Lower leg skin (tissue), 4 donors: ENCODE measurements around the gene FAM24B. TPM values are rescaled to one million over a fixed set of nuclear protein-coding genes. Genes with fewer than 3 reads are reported as not detected.
"Not testable (repeated sequence)": the region's sequence is repeated elsewhere in the genome, so short reads cannot be mapped to it uniquely, and the experiment has no call there.

Experiments used
- DNase-seq, 2 donors: peaks; one replicate each; pipeline ENCODE4 v3.0.0-alpha.2; 2019; ENCODE audit warnings: low spot score in 2 of 2
- H3K4me3 ChIP-seq: fragments of 200-600 bp; sonication (generic); 2 replicates; pipeline ENCODE4 v1.5.1; 2017; ENCODE audit warnings: mild to moderate bottlenecking, low read depth; ENCODE audit not compliant: poor library complexity, severe bottlenecking
- POLR2A ChIP-seq, 2 donors: fragments of 450-650 bp; IDR thresholded peaks; one replicate each; pipeline ENCODE4 v1.6.1; 2016 to 2017; ENCODE audit warnings: antibody characterized with exemption in 2 of 2, mild to moderate bottlenecking in 1 of 2, moderate library complexity in 1 of 2
- WGBS, 2 donors: methylation state at CpG; one replicate each; pipeline ENCODE4 v1.1.5; 2018; 5-methylcytosine and 5-hydroxymethylcytosine counted together
- intact Hi-C: fragments of 100-400 bp; cut with DNase I; formaldehyde crosslinking; loops from one replicate; pipeline ENCODE4 v1.15.0; 2023; ENCODE audit warnings: low total_unique reads
- total RNA-seq, 4 donors: library from RNA; depleted of rRNA; stranded (reverse); fragments of >200 nt; gene quantifications; one replicate each; pipeline ENCODE4 v1.1.0, GENCODE V29; 2016
- TF ChIP-seq, protein P1 (sequence below), 3 donors: fragments of 450-650 bp; IDR thresholded peaks; one replicate each; pipeline ENCODE4 v1.5.1; 2016; ENCODE audit warnings: antibody characterized with exemption in 3 of 3, mild to moderate bottlenecking in 3 of 3, moderate library complexity in 2 of 3

The FAM24B gene, protein sequence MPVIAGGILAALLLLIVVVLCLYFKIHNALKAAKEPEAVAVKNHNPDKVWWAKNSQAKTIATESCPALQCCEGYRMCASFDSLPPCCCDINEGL
- 1 to 10 TPM; 1.4 to 5.3 (median 4.0) TPM for total RNA-seq

DNA sequence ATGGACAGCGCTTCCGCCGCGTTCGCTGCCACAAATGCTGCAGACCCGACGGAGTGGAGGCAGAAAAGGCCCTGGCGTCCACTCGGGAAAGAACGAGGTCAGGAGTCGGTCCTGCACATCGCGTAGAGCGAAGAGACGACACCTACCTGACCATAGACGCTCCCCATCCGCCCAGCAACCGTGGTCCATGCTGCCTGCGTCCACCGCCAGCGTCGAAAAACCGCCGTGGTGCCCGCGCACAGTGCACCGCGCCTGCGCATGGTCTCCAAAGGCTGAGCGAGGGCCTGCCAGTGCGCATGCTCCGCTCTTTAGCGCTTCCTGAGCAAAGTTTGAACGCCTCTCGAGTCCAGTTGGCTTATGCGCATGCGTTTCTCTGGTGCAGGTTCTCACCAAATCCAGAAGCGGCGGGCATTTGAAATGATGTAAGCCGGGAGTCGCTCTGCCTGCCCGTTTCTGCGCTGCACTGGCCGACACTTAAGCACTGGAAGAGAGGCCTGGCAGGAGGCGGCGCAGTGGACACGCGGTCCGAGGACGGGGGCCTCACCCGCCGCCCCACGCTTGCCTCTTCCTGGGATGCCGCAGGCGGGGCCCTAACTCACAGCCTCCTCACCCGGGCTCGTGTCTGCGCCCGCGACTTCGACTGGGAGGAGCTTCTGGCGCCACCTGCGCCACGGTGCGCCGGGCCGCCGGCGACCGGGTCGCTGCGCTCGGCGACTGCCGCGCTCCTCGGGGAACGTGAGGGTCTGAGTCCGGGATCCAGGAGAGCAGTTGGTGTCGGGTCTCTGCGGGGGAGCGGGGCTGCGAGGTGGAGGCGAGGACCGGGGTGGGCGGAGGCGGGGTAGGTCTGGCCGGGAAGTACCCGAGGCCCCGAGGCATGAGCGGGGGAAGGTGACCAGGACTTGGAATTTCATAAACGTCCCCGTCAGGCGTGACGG, at the start of gene FAM24B:
Gene FAM24B (minus strand): TSS at position 243 of the 935 bp plus-strand sequence. CDS start 29,066 bp downstream, outside the sequence.
- peak within 1 kb of the TSS; percentile 55 for H3K4me3 ChIP-seq
- TF ChIP-seq POLR2A (IDR thresholded peaks at IDR 0.05): no peak
- TF ChIP-seq, protein P1, sequence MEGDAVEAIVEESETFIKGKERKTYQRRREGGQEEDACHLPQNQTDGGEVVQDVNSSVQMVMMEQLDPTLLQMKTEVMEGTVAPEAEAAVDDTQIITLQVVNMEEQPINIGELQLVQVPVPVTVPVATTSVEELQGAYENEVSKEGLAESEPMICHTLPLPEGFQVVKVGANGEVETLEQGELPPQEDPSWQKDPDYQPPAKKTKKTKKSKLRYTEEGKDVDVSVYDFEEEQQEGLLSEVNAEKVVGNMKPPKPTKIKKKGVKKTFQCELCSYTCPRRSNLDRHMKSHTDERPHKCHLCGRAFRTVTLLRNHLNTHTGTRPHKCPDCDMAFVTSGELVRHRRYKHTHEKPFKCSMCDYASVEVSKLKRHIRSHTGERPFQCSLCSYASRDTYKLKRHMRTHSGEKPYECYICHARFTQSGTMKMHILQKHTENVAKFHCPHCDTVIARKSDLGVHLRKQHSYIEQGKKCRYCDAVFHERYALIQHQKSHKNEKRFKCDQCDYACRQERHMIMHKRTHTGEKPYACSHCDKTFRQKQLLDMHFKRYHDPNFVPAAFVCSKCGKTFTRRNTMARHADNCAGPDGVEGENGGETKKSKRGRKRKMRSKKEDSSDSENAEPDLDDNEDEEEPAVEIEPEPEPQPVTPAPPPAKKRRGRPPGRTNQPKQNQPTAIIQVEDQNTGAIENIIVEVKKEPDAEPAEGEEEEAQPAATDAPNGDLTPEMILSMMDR (IDR thresholded peaks at IDR 0.05): no peak
- WGBS, 2 donors: 7 to 12% methylated on average over 33 to 78 of the region's 95 CpGs
- DNase-seq: peak; percentile 91 to 97
- intact Hi-C loops: no loop called here

DNA sequence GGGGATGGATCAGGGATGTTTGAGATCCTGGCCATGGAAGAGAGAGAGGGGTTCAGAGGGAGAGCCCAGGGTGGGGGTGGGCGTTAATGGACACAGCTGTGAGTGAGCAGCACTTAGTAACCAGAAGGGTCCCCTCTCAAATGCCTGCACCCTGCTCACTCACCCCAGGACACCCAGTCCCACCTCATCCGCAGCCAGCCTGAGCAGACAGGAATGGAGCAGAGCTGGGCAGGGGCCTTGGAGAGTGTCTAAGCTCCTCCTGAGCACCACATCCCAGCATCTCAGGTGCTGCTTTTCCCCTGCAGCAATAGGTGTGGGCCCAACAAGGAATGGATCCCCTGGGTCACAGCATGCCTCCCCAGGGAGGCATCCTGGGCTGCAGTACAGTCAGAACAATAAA, 36.3 kb upstream of the FAM24B start:
- no peak for DNase-seq
- no peak for TF ChIP-seq POLR2A (IDR thresholded peaks at IDR 0.05)
- TF ChIP-seq, protein P1 (IDR thresholded peaks at IDR 0.05): no peak
- no peak overlapping the region for H3K4me3 ChIP-seq
- 77 to 83% methylated on average over 2 of the region's 2 CpGs for WGBS, 2 donors
- intact Hi-C loops: no loop called here

DNA sequence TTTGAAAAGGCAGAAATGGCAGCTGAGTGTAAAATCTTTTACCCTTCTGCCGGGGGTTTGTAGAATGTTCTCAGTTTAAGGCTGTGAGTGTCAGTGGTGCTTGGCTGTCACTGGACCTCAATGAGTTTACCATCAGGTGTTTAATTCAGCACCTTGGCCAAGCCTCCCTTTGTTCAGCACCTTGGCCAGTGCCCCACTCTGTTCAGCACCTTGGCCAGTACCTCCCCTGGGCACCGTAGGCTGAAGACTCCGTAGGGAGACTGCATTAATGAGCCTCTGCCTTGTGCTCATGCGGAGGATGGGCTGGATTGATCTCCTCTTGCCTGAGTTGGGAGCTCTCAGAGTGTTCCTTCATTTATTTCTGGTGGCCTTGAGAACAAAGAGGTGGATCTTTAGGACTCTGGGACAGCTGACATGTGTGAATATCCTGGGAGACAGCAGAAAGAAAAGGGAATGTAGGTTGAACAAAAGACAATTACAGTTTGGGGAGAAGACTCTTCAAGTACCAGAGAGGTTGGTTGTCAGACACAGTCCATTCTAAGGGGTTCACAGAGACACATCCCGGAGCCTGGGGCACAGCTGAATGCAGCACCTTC, 32.6 kb upstream of the FAM24B start:
- WGBS, 2 donors: 23 to 27% methylated on average over 5 of the region's 5 CpGs
- intact Hi-C loops: no loop called here
- DNase-seq: no peak
- TF ChIP-seq POLR2A (IDR thresholded peaks at IDR 0.05): no peak
- TF ChIP-seq, protein P1 (IDR thresholded peaks at IDR 0.05): no peak
- H3K4me3 ChIP-seq: no peak overlapping the region

DNA sequence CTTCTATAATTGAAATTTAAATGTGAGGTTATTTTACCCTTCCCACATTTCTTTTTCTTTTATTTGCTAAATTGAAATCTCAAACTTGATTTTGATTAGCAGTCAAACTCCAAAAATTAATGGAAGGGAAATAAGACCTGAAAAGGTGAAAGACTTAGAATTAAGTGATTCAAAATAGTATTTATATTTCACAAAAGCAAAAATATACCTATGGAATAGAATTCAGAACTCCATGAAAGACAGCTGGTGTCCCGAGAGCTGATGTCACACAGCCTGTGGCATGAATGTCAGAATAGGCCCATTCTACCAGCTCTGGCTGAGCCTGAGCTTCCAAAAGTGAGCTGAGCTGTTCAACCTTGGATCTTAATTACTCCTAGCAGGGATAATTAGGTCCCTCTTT, 30.9 kb upstream of the FAM24B start, which contains the start of gene FAM24A:
Gene FAM24A (plus strand): TSS at position 301 of the 400 bp plus-strand sequence. CDS start 1,025 bp downstream, outside the sequence.
- DNase-seq: no peak
- H3K4me3 ChIP-seq: no peak within 1 kb of the TSS
- intact Hi-C loops: no loop called here
- no peak for TF ChIP-seq POLR2A (IDR thresholded peaks at IDR 0.05)
- TF ChIP-seq, protein P1 (IDR thresholded peaks at IDR 0.05): no peak
- WGBS, 2 donors: 85 to 92% methylated on average over 1 of the region's 1 CpG

DNA sequence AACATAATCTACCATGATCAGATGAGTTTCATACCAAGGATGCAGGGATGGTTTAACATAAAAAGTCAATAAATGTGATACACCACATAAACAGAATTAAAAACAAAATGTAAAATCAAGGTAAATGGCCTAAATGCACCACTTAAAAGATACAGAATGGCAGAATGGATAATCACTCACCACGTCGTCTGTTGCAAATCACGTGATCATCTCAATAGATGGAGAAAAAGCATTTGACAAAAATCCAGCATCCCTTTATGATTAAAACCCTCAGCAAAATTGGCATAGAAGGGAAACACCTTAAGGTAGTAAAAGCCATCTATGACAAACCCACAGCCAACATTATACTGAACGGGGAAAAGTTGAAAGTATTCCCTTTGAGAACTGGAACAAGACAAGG, 24.5 kb upstream of the FAM24B start:
- H3K4me3 ChIP-seq, intact Hi-C loops, DNase-seq: not testable (repeated sequence)
- 65 to 90% methylated on average over 4 of the region's 4 CpGs for WGBS, 2 donors
